Measurements from ENCODE around the gene PPP4R3B. TPM values are rescaled to one million over a fixed set of nuclear protein-coding genes. Genes with fewer than 3 reads are reported as not detected.
"Not testable (repeated sequence)": the region's sequence is repeated elsewhere in the genome, so short reads cannot be mapped to it uniquely, and the experiment has no call there.

PPP4R3B gene
- polyA plus RNA-seq, 1 donor from 2014 or later, result 59.4 TPM

DNA sequence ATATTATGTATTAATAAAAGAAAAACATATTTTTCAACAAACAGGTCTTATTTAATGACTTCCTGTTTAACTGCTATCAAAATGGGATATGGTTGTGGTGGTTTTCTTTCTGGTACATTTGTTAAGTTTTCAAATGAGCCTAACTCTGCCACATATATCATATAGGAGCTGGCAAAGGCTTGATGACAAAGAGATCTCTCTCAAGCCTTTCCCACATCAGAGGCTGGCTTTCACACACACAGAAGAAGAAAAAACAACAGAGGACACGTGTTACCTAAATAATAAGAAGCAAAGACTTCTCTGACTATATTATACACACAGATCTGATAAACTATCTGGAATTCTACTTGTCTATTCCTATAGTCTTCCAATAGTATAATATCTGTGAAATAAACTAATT, 51.8 kb downstream of the PPP4R3B start:
- Mint-ChIP-seq H3K36me3 (peaks cover 16% of the 10 kb centered on the region), H3K4me1 (no peaks in the 10 kb centered on the region), H3K27ac (no peak overlapping the region), H3K27me3 (no peaks in the 10 kb centered on the region), H3K4me3 (no peak overlapping the region), H3K9me3 (peaks cover 3 to 8% (median 4%) of the 10 kb centered on the region in 3 donors)

DNA sequence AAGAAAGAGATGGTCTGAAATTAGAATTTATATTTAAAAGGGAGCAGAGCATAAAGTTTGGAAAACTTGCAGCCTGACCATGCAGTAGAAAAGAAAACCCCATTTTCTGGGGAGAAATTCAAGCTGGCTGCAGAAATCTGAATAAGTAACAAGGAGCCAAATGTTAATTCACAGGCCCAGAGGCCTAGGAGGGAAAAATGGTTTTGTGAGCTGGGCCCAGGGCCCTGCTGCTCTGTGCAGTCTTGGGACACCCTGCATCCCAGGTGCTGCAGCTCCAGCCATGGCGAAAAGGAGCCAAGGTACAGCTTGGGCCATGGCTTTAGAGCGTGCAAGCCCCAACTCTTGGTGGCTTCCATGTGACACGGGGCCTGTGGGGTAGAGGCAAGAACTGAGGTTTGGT, 56.6 kb downstream of the PPP4R3B start:
- peaks cover 3 to 8% (median 4%) of the 10 kb centered on the region in 3 donors for H3K9me3 Mint-ChIP-seq
- no peak overlapping the region for H3K4me3 Mint-ChIP-seq
- peaks cover 0 to 5% (median 0%) of the 10 kb centered on the region in 3 donors for H3K4me1 Mint-ChIP-seq
- H3K36me3 Mint-ChIP-seq, result peaks cover 24% of the 10 kb centered on the region
- H3K27ac Mint-ChIP-seq, result no peak overlapping the region
- no peaks in the 10 kb centered on the region for H3K27me3 Mint-ChIP-seq

GRCh38 chr2:55556809-55557208, 60.6 kb downstream of the PPP4R3B start:
- Mint-ChIP-seq H3K27me3 (no peaks in the 10 kb centered on the region), H3K27ac (no peak overlapping the region), H3K9me3 (peaks cover 0 to 3% (median 0%) of the 10 kb centered on the region in 3 donors), H3K36me3 (peaks cover 13% of the 10 kb centered on the region), H3K4me3 (no peak overlapping the region), H3K4me1 (peaks cover 0 to 5% (median 0%) of the 10 kb centered on the region in 3 donors)

- H3K27me3 Mint-ChIP-seq, result no peaks in the 10 kb centered on the region
- no peaks in the 10 kb centered on the region for H3K9me3 Mint-ChIP-seq
- H3K27ac Mint-ChIP-seq, result no peak overlapping the region
- peaks cover 0 to 5% (median 0%) of the 10 kb centered on the region in 3 donors for H3K4me1 Mint-ChIP-seq
- H3K4me3 Mint-ChIP-seq, result no peak overlapping the region
- peaks cover 10% of the 10 kb centered on the region for H3K36me3 Mint-ChIP-seq
Measured at GRCh38 chr2:55555977-55556376, 61.4 kb downstream of the PPP4R3B start.

GRCh38 chr2:55553321-55553720, 64.1 kb downstream of the PPP4R3B start:
- Mint-ChIP-seq H3K4me1 (no peaks in the 10 kb centered on the region), H3K27ac (no peak overlapping the region), H3K9me3 (no peaks in the 10 kb centered on the region), H3K4me3 (no peak overlapping the region), H3K36me3 (peaks cover 4% of the 10 kb centered on the region), H3K27me3 (no peaks in the 10 kb centered on the region)

GRCh38 chr2:55550368-55551102, 66.9 kb downstream of the PPP4R3B start:
- no peak overlapping the region for H3K27ac Mint-ChIP-seq
- H3K4me3 Mint-ChIP-seq, result no peak overlapping the region
- H3K4me1 Mint-ChIP-seq, result no peaks in the 10 kb centered on the region
- no peaks in the 10 kb centered on the region for H3K9me3 Mint-ChIP-seq
- H3K36me3 Mint-ChIP-seq, result no peaks in the 10 kb centered on the region
- no peaks in the 10 kb centered on the region for H3K27me3 Mint-ChIP-seq

GRCh38 chr2:55547679-55548078, 69.7 kb downstream of the PPP4R3B start:
- H3K36me3 Mint-ChIP-seq, H3K4me3 Mint-ChIP-seq, H3K27ac Mint-ChIP-seq, H3K27me3 Mint-ChIP-seq, H3K4me1 Mint-ChIP-seq, H3K9me3 Mint-ChIP-seq: not testable (repeated sequence)

GRCh38 chr2:55547001-55547400, 70.4 kb downstream of the PPP4R3B start:
- Mint-ChIP-seq H3K36me3 (no peaks in the 10 kb centered on the region), H3K4me3 (no peak overlapping the region), H3K27me3 (no peaks in the 10 kb centered on the region), H3K4me1 (peaks cover 0 to 3% (median 0%) of the 10 kb centered on the region in 3 donors), H3K27ac (no peak overlapping the region), H3K9me3 (no peaks in the 10 kb centered on the region)

DNA sequence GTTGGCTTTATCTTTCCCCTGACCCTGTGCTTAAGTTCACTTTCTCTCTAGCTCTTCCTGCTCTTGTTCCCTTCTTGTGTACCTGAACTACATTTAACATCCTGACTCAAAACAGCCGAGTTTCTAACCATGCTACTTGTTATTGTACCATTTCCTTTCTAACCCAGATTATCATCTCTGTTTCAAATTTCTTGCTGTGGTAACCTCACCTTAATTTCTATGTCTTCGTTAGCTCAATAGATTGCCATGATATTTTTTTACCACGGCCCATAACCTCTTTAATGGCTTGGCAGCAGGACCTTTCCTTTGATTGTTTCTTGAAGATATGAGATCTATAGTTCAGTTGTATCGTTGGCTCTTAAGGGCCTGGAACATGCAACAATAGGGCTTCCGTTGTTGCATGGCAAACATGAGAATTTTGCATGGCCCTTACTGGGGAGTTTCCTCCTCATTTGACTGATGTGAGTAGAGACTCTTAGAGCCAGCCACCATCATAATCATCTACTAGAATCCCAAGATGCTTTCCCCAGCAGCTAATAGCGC, 86.8 kb downstream of the PPP4R3B start:
- Mint-ChIP-seq H3K36me3 (peaks cover 20% of the 10 kb centered on the region), H3K27ac (no peak overlapping the region), H3K4me3 (no peak overlapping the region), H3K27me3 (no peaks in the 10 kb centered on the region), H3K4me1 (peaks cover 0 to 5% (median 0%) of the 10 kb centered on the region in 3 donors), H3K9me3 (no peaks in the 10 kb centered on the region)

GRCh38 chr2:55526174-55526573, 91.2 kb downstream of the PPP4R3B start:
- H3K4me1 Mint-ChIP-seq, result peaks cover 0 to 3% (median 0%) of the 10 kb centered on the region in 3 donors
- H3K36me3 Mint-ChIP-seq, result peaks cover 18% of the 10 kb centered on the region
- no peaks in the 10 kb centered on the region for H3K27me3 Mint-ChIP-seq
- H3K9me3 Mint-ChIP-seq, result no peaks in the 10 kb centered on the region
- H3K27ac Mint-ChIP-seq, result no peak overlapping the region
- H3K4me3 Mint-ChIP-seq, result no peak overlapping the region

- H3K4me3 Mint-ChIP-seq, result no peak overlapping the region
- H3K9me3 Mint-ChIP-seq, result no peaks in the 10 kb centered on the region
- peaks cover 5 to 9% (median 7%) of the 10 kb centered on the region in 3 donors for H3K4me1 Mint-ChIP-seq
- H3K27ac Mint-ChIP-seq, result peak overlapping the region in 1 of 3 donors; percentile 35
- H3K36me3 Mint-ChIP-seq, result peaks cover 12% of the 10 kb centered on the region
- no peaks in the 10 kb centered on the region for H3K27me3 Mint-ChIP-seq
Measured at GRCh38 chr2:55524884-55525437, 92.5 kb downstream of the PPP4R3B start.

DNA sequence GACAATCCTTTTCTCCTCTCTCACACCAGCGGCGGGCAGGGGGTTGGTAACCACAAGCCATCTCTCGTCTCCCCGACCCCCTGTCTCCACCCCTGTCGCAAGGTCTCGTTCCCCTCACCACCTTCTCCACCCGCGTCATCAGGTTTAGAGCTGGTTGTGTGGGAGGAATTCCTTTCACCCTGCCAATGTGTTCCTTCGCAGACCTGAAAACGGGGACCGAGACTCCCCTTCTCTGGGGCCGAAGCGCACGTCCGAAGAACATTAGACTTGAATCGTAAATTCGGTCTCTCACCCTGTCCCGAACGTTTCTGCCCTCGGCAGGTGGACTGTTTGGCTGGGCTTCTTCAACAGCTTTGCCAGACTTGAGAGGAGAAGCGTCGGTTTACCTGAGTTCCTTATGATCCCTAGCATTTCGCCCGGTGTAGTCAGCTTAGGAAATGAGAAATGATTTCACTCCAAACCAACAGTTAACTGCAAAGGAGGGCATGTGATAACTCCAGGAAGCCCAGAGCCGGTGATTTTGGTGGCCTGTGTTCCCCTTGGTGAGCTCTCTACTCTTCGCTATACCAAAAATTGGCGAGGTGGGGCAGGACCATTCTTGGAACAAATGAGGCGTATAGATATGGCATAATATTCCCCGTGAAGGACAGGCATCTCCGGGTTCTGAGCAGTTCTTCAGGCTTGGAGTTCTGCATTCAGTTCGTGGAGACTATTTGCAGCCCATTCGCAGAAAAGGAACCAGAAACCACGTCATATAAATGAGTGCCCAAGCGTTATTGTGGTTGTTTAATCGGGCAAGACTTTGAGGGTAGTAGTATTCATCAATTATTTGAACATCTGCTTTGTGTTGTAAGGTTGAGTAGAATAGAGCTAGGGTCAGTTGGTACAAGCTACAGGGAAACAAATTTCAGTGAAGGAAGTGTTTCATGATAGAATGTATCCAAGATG, 97.2 kb downstream of the PPP4R3B start:
- peak overlapping the region; percentile 93 to 99 (median 98) for H3K4me3 Mint-ChIP-seq
- peaks cover 8 to 15% (median 10%) of the 10 kb centered on the region in 3 donors for H3K4me1 Mint-ChIP-seq
- no peaks in the 10 kb centered on the region for H3K27me3 Mint-ChIP-seq
- no peaks in the 10 kb centered on the region for H3K9me3 Mint-ChIP-seq
- H3K36me3 Mint-ChIP-seq, result peaks cover 2% of the 10 kb centered on the region
- peak overlapping the region; percentile 72 to 98 (median 98) for H3K27ac Mint-ChIP-seq

- Mint-ChIP-seq H3K27ac (peak overlapping the region; percentile 72 to 98 (median 98)), H3K9me3 (no peaks in the 10 kb centered on the region), H3K4me1 (peaks cover 8 to 15% (median 10%) of the 10 kb centered on the region in 3 donors), H3K36me3 (peaks cover 2% of the 10 kb centered on the region), H3K4me3 (peak overlapping the region; percentile 93 to 99 (median 98)), H3K27me3 (no peaks in the 10 kb centered on the region)
Measured at GRCh38 chr2:55518841-55519165, 98.6 kb downstream of the PPP4R3B start.

GRCh38 chr2:55511508-55512124, 105.8 kb downstream of the PPP4R3B start:
- Mint-ChIP-seq H3K36me3 (no peaks in the 10 kb centered on the region), H3K27ac (no peak overlapping the region), H3K27me3 (no peaks in the 10 kb centered on the region), H3K4me3 (no peak overlapping the region), H3K4me1 (no peaks in the 10 kb centered on the region), H3K9me3 (no peaks in the 10 kb centered on the region)

All from IgD-negative memory B cell (primary cell).